ENCODE results near the gene NOSTRIN. TPM values are rescaled to one million over a fixed set of nuclear protein-coding genes. Genes with fewer than 3 reads are reported as not detected.

The NOSTRIN gene
- polyA plus RNA-seq, 1 donor (not counting 4 experiments of a cell fraction or from before 2014, with no cell fraction given): not detected

- no peaks in the 10 kb centered on the region for H3K9me3 ChIP-seq (ENCODE audit: control insufficient read depth, low read depth, low read length)
- dilution Hi-C loops (cut with MboI; ENCODE audit: extremely low pct_ligation_motif_present, low sequenced_read_pairs): no loop called here
- TF ChIP-seq CTCF (optimal IDR thresholded peaks at IDR 0.05 in 1 of 3, IDR thresholded peaks at IDR 0.05 in 1 of 3, conservative IDR thresholded peaks at IDR 0.05 in 1 of 3; ENCODE audit: extremely low read depth in 1 of 3, insufficient read depth in 2 of 3, low read length in 3 of 3): no peak
- no peak for TF ChIP-seq EZH2 (IDR thresholded peaks at IDR 0.05; ENCODE audit: low read length)
- no peak overlapping the region for H3K27ac ChIP-seq (ENCODE audit: control insufficient read depth, insufficient read depth, low read length)
- H4K20me1 ChIP-seq (ENCODE audit: control insufficient read depth, extremely low read depth, insufficient read depth, low read length): no peaks in the 10 kb centered on the region
- H2AFZ ChIP-seq (ENCODE audit: control insufficient read depth, low read length): no peak overlapping the region
- no peaks in the 10 kb centered on the region for H3K79me2 ChIP-seq (ENCODE audit: control insufficient read depth, insufficient read depth, low read length)
- H3K27me3 ChIP-seq (ENCODE audit: control insufficient read depth, extremely low read depth, insufficient read depth, low read length): no peaks in the 10 kb centered on the region
- H3K9ac ChIP-seq (ENCODE audit: control insufficient read depth, extremely low read depth, insufficient read depth, low read length): no peak overlapping the region
- no peaks in the 10 kb centered on the region for H3K9me1 ChIP-seq (ENCODE audit: control insufficient read depth, extremely low read depth, insufficient read depth, low read length)
- DNase-seq (ENCODE audit: low read depth, low spot score) (no peak), FAIRE-seq (no peak)
- H3K4me2 ChIP-seq (ENCODE audit: control insufficient read depth, extremely low read depth, insufficient read depth, low read depth, low read length): no peak overlapping the region
- H3K4me3 ChIP-seq (ENCODE audit: control insufficient read depth in 2 of 3, extremely low read depth in 1 of 3, insufficient read depth in 2 of 3, low read depth in 1 of 3, low read length in 3 of 3): no peak overlapping the region
- no peaks in the 10 kb centered on the region for H3K4me1 ChIP-seq (ENCODE audit: control insufficient read depth, extremely low read depth, insufficient read depth, low read length)
- H3K36me3 ChIP-seq (ENCODE audit: control insufficient read depth in 2 of 2, extremely low read depth in 1 of 2, insufficient read depth in 2 of 2, low read length in 2 of 2): no peaks in the 10 kb centered on the region
These were observed 40.8 kb downstream of the NOSTRIN start for GRCh38 chr2:168843253-168843652.

GRCh38 chr2:168848225-168848624 is 45.8 kb downstream of the NOSTRIN start:
- peaks cover 12% of the 10 kb centered on the region for H3K4me1 ChIP-seq (ENCODE audit: control insufficient read depth, extremely low read depth, insufficient read depth, low read length)
- H3K9me1 ChIP-seq (ENCODE audit: control insufficient read depth, extremely low read depth, insufficient read depth, low read length): no peaks in the 10 kb centered on the region
- H3K27me3 ChIP-seq (ENCODE audit: control insufficient read depth, extremely low read depth, insufficient read depth, low read length): no peaks in the 10 kb centered on the region
- DNase-seq (ENCODE audit: low read depth, low spot score): no peak
- no peak overlapping the region for H3K27ac ChIP-seq (ENCODE audit: control insufficient read depth, insufficient read depth, low read length)
- no peak overlapping the region for H3K4me2 ChIP-seq (ENCODE audit: control insufficient read depth, extremely low read depth, insufficient read depth, low read depth, low read length)
- no peak overlapping the region for H3K4me3 ChIP-seq (ENCODE audit: control insufficient read depth in 2 of 3, extremely low read depth in 1 of 3, insufficient read depth in 2 of 3, low read depth in 1 of 3, low read length in 3 of 3)
- dilution Hi-C loops (cut with MboI; ENCODE audit: extremely low pct_ligation_motif_present, low sequenced_read_pairs): no loop called here
- H3K9me3 ChIP-seq (ENCODE audit: control insufficient read depth, low read depth, low read length): no peaks in the 10 kb centered on the region
- no peak for TF ChIP-seq EZH2 (IDR thresholded peaks at IDR 0.05; ENCODE audit: low read length)
- TF ChIP-seq CTCF (optimal IDR thresholded peaks at IDR 0.05 in 1 of 3, IDR thresholded peaks at IDR 0.05 in 1 of 3, conservative IDR thresholded peaks at IDR 0.05 in 1 of 3; ENCODE audit: extremely low read depth in 1 of 3, insufficient read depth in 2 of 3, low read length in 3 of 3): no peak
- no peaks in the 10 kb centered on the region for H3K36me3 ChIP-seq (ENCODE audit: control insufficient read depth in 2 of 2, extremely low read depth in 1 of 2, insufficient read depth in 2 of 2, low read length in 2 of 2)
- H4K20me1 ChIP-seq (ENCODE audit: control insufficient read depth, extremely low read depth, insufficient read depth, low read length): no peaks in the 10 kb centered on the region
- no peak overlapping the region for H3K9ac ChIP-seq (ENCODE audit: control insufficient read depth, extremely low read depth, insufficient read depth, low read length)
- H2AFZ ChIP-seq (ENCODE audit: control insufficient read depth, low read length): no peak overlapping the region
- FAIRE-seq: no peak
- no peaks in the 10 kb centered on the region for H3K79me2 ChIP-seq (ENCODE audit: control insufficient read depth, insufficient read depth, low read length)

Data from keratinocyte (primary cell).